A673 (cell line): ENCODE measurements around the gene MOV10. TPM values are rescaled to one million over a fixed set of nuclear protein-coding genes. Genes with fewer than 3 reads are reported as not detected.

Source experiments
- BruUV-seq: library from RNA; stranded (reverse); fragments of 400-500 nt; replicated peaks from 2 replicates; lab custom pipeline; 2021; lab: Mats Ljungman, UMichigan
- CTCF ChIA-PET: fragments of 300-600 bp; sonication (Branson Sonifier 250); formaldehyde crosslinking; loops from one replicate; lab custom pipeline; 2022; ENCODE audit warnings: antibody characterized with exemption; lab: Charles Lee
- POLR2A ChIA-PET: fragments of 300-600 bp; sonication (Branson Sonifier 250); formaldehyde crosslinking; loops from one replicate; lab custom pipeline; 2022; ENCODE audit warnings: antibody characterized with exemption; ENCODE audit not compliant: low non-redundant PET; lab: Charles Lee
- DNase-seq: peaks from one replicate; pipeline ENCODE4 v3.0.0-alpha.2; 2015; ENCODE audit warnings: low spot score
- H3K27ac ChIP-seq: fragments of 200-600 bp; sonication (generic); 2 replicates; pipeline ENCODE4 v1.5.1; 2016; ENCODE audit warnings: mixed run types, low read depth, mild to moderate bottlenecking, mixed read lengths, antibody characterized with exemption, low read length; ENCODE audit not compliant: poor library complexity, severe bottlenecking
- H3K27me3 ChIP-seq: fragments of 200-600 bp; sonication (generic); replicated peaks from 2 replicates; pipeline ENCODE4 v1.6.1; 2017; ENCODE audit warnings: mixed run types, low read depth, mild to moderate bottlenecking, mixed read lengths, antibody characterized with exemption, low read length; ENCODE audit not compliant: insufficient read depth, poor library complexity
- H3K36me3 ChIP-seq: fragments of 200-600 bp; sonication (generic); 2 replicates; pipeline ENCODE4 v1.6.1; 2016; ENCODE audit warnings: mixed run types, mild to moderate bottlenecking, mixed read lengths, antibody characterized with exemption, low read length; ENCODE audit not compliant: insufficient read depth, poor library complexity, severe bottlenecking
- H3K4me1 ChIP-seq: fragments of 200-600 bp; sonication (generic); 2 replicates; pipeline ENCODE4 v1.6.1; 2017; ENCODE audit warnings: mixed run types, mild to moderate bottlenecking, mixed read lengths, antibody characterized with exemption, low read length; ENCODE audit not compliant: insufficient read depth, poor library complexity, severe bottlenecking
- H3K4me3 ChIP-seq: fragments of 200-600 bp; sonication (generic); 2 replicates; pipeline ENCODE4 v1.5.1; 2016; ENCODE audit warnings: low read depth, mixed run types, mild to moderate bottlenecking, mixed read lengths, low read length; ENCODE audit not compliant: poor library complexity, severe bottlenecking
- H3K9me3 ChIP-seq: fragments of 200-600 bp; sonication (generic); 2 replicates; pipeline ENCODE4 v1.6.1; 2016; ENCODE audit warnings: mixed run types, low read depth, mild to moderate bottlenecking, mixed read lengths, antibody characterized with exemption, low read length; ENCODE audit not compliant: poor library complexity, severe bottlenecking
- EZH2 ChIP-seq: fragments of 200-600 bp; sonication (generic); IDR thresholded peaks from 2 replicates; pipeline ENCODE4 v1.6.1; 2017; ENCODE audit warnings: borderline replicate concordance, low read depth, mild to moderate bottlenecking, mixed read lengths, antibody characterized with exemption, low read length; ENCODE audit not compliant: poor library complexity, severe bottlenecking
- intact Hi-C: fragments of 100-400 bp; cut with micrococcal nuclease; formaldehyde crosslinking; loops from one replicate; pipeline ENCODE4 v1.10.0; 2022; ENCODE audit not compliant: unreplicated experiment
- total RNA-seq: library from RNA; stranded (reverse); gene quantifications from 2 replicates; pipeline ENCODE4 v1.2.3, GENCODE V29; 2021
- TF ChIP-seq, protein P1 (sequence below): fragments of 300-800, 200-600 bp; sonication (generic); conservative IDR thresholded peaks from 2 replicates; pipeline ENCODE4 v1.5.1; 2017; ENCODE audit warnings: low read depth, mild to moderate bottlenecking, antibody characterized with exemption, low read length, moderate library complexity, mixed read lengths

Gene MOV10
- total RNA-seq, 1 experiment from 2014 or later, result 87.1 TPM

DNA sequence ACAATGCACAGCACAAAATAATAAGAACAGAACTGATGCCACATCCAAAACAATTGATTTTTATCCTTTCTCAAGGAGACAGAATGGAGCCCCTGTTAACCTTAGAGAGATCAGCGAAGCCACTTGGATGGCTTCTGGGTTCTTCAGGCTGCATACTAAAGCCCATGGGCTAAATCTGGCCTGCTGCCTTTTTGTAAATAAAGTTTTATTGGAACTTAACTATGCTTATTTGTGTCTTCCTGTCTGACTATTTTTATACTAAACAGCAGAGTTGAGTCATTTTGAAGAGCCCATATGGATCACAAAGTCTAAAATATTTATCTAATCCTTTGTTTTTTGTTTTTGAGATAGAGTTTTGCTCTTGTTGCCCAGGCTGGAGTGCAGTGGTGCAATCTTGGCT lies 57.0 kb downstream of the MOV10 start:
- CTCF ChIA-PET, result no interaction called here
- Histone ChIP-seq H3K9me3 (no peaks in the 10 kb centered on the region), H3K27ac (no peak overlapping the region), H3K27me3 (peaks cover 45% of the 10 kb centered on the region), H3K4me3 (no peak overlapping the region), H3K4me1 (no peaks in the 10 kb centered on the region), H3K36me3 (no peaks in the 10 kb centered on the region)
- intact Hi-C loops, result no loop called here
- POLR2A ChIA-PET, result no interaction called here
- no peak for TF ChIP-seq EZH2
- TF ChIP-seq, protein P1, sequence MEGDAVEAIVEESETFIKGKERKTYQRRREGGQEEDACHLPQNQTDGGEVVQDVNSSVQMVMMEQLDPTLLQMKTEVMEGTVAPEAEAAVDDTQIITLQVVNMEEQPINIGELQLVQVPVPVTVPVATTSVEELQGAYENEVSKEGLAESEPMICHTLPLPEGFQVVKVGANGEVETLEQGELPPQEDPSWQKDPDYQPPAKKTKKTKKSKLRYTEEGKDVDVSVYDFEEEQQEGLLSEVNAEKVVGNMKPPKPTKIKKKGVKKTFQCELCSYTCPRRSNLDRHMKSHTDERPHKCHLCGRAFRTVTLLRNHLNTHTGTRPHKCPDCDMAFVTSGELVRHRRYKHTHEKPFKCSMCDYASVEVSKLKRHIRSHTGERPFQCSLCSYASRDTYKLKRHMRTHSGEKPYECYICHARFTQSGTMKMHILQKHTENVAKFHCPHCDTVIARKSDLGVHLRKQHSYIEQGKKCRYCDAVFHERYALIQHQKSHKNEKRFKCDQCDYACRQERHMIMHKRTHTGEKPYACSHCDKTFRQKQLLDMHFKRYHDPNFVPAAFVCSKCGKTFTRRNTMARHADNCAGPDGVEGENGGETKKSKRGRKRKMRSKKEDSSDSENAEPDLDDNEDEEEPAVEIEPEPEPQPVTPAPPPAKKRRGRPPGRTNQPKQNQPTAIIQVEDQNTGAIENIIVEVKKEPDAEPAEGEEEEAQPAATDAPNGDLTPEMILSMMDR, result no peak
- no peak for DNase-seq
- BruUV-seq, result no TSS peak

DNA sequence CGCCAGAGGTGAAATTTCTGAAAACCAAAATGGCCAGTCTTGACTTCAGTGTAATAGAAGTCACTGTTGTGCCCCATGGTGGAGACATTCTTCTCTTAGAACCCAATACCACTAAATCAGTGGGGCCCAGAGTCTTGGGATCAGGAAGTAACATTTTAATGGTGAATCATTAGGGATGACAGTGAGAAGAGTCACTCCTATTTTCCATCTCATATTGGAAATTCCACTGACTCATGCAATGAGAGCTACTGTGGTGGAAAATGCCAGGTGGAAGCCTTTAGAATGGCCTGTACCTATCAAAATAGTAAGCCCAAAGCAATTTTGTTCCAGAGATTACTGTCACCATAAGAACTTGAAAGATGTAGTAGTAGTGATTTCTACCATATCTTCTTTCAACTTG lies 61.3 kb downstream of the MOV10 start:
- intact Hi-C loops, result no loop called here
- BruUV-seq, result no TSS peak
- Histone ChIP-seq H3K4me1 (no peaks in the 10 kb centered on the region), H3K27ac (no peak overlapping the region), H3K27me3 (peaks cover 60% of the 10 kb centered on the region), H3K4me3 (no peak overlapping the region), H3K36me3 (no peaks in the 10 kb centered on the region), H3K9me3 (no peaks in the 10 kb centered on the region)
- ChIA-PET CTCF (no interaction called here), POLR2A (no interaction called here)
- TF ChIP-seq, protein P1, result no peak
- TF ChIP-seq EZH2, result no peak
- no peak for DNase-seq

DNA sequence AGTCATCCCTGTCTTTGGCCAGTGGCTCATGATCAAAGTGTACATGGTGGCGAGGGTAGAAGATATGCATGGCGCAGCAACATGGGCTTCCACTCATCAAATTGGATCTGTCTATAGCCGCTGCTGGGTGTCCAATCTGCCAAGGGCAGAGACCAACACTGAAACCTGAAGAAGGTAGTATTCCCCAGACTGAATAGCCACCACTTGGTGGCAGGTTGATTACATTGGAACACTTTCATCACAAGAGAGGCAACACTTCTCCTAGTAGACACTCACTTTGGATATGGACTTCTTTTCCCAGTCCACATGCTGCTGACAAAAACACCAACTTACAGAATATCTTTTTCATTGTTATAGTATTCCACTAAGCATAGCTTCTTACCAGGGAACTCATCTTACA lies 63.1 kb downstream of the MOV10 start:
- no peaks in the 10 kb centered on the region for H3K4me1 ChIP-seq
- TF ChIP-seq, protein P1, result no peak
- TF ChIP-seq EZH2, result no peak
- BruUV-seq, result no TSS peak
- H3K4me3 ChIP-seq, result no peak overlapping the region
- ChIA-PET POLR2A (no interaction called here), CTCF (no interaction called here)
- DNase-seq, result no peak
- H3K9me3 ChIP-seq, result no peaks in the 10 kb centered on the region
- H3K36me3 ChIP-seq, result no peaks in the 10 kb centered on the region
- intact Hi-C loops, result no loop called here
- H3K27ac ChIP-seq, result no peak overlapping the region
- H3K27me3 ChIP-seq, result peaks cover 71% of the 10 kb centered on the region
